ENCODE results near the gene NMUR2.

The NMUR2 gene

GRCh38 chr5:152367554-152367953 lies 37.5 kb downstream of the NMUR2 start:
- TF ChIP-seq, protein P1, sequence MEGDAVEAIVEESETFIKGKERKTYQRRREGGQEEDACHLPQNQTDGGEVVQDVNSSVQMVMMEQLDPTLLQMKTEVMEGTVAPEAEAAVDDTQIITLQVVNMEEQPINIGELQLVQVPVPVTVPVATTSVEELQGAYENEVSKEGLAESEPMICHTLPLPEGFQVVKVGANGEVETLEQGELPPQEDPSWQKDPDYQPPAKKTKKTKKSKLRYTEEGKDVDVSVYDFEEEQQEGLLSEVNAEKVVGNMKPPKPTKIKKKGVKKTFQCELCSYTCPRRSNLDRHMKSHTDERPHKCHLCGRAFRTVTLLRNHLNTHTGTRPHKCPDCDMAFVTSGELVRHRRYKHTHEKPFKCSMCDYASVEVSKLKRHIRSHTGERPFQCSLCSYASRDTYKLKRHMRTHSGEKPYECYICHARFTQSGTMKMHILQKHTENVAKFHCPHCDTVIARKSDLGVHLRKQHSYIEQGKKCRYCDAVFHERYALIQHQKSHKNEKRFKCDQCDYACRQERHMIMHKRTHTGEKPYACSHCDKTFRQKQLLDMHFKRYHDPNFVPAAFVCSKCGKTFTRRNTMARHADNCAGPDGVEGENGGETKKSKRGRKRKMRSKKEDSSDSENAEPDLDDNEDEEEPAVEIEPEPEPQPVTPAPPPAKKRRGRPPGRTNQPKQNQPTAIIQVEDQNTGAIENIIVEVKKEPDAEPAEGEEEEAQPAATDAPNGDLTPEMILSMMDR (IDR thresholded peaks at IDR 0.05; ENCODE audit: unreplicated experiment in 3 of 3): no peak
- Mint-ChIP-seq H3K27ac (no peak overlapping the region), H3K4me1 (no peaks in the 10 kb centered on the region), H3K27me3 (ENCODE audit: low read depth) (no peaks in the 10 kb centered on the region), H3K4me3 (no peak overlapping the region), H3K36me3 (ENCODE audit: low read depth) (no peaks in the 10 kb centered on the region), H3K9me3 (no peaks in the 10 kb centered on the region)

GRCh38 chr5:152366716-152367115 lies 38.4 kb downstream of the NMUR2 start:
- no peaks in the 10 kb centered on the region for H3K36me3 Mint-ChIP-seq (ENCODE audit: low read depth)
- no peaks in the 10 kb centered on the region for H3K4me1 Mint-ChIP-seq
- no peak overlapping the region for H3K4me3 Mint-ChIP-seq
- no peaks in the 10 kb centered on the region for H3K9me3 Mint-ChIP-seq
- TF ChIP-seq, protein P1 (IDR thresholded peaks at IDR 0.05; ENCODE audit: unreplicated experiment in 3 of 3): no peak
- no peaks in the 10 kb centered on the region for H3K27me3 Mint-ChIP-seq (ENCODE audit: low read depth)
- H3K27ac Mint-ChIP-seq: no peak overlapping the region

DNA sequence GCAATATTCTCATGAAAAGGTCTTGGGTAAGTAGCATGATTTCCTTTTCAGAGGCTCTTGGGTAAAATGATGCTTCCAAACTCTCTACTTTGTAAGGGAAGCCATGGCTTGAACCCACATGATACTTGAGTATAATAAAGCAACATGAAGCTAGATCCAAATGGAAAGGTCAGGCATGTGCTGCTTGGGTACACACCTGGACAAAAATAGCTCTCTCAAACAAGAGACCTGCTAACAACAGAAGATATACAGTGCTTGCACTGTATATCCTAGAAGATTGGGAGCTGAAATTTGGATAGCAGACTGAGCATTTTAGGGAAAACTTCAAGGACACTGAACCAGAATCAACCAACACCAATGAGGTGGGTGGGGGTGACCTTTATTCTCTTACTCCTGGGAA lies 40.2 kb downstream of the NMUR2 start:
- H3K27ac Mint-ChIP-seq: no peak overlapping the region
- H3K36me3 Mint-ChIP-seq (ENCODE audit: low read depth): no peaks in the 10 kb centered on the region
- H3K4me3 Mint-ChIP-seq: no peak overlapping the region
- H3K27me3 Mint-ChIP-seq (ENCODE audit: low read depth): no peaks in the 10 kb centered on the region
- no peaks in the 10 kb centered on the region for H3K9me3 Mint-ChIP-seq
- TF ChIP-seq, protein P1 (IDR thresholded peaks at IDR 0.05; ENCODE audit: unreplicated experiment in 3 of 3): no peak
- peaks cover 10% of the 10 kb centered on the region for H3K4me1 Mint-ChIP-seq

DNA sequence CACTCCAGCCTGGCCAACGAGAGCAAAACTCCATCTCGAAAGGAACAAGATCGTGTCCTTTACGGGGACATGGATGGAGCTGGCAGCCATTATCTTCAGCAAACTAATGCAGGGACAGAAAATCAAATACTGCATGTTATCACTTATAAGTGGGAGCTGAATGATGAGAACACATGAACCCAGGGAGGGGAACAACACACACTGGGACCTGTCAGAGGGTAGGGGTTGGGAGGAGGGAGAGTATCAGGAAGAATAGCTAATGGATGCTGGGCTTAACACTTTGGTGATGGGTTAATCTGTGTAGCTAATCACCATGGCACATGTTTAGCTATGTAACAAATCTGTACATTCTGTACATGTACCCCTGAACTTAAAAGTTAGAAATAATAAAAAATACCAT lies 40.9 kb downstream of the NMUR2 start:
- no peak overlapping the region for H3K27ac Mint-ChIP-seq
- no peaks in the 10 kb centered on the region for H3K36me3 Mint-ChIP-seq (ENCODE audit: low read depth)
- peaks cover 15% of the 10 kb centered on the region for H3K4me1 Mint-ChIP-seq
- H3K4me3 Mint-ChIP-seq: no peak overlapping the region
- no peaks in the 10 kb centered on the region for H3K27me3 Mint-ChIP-seq (ENCODE audit: low read depth)
- no peaks in the 10 kb centered on the region for H3K9me3 Mint-ChIP-seq
- TF ChIP-seq, protein P1 (IDR thresholded peaks at IDR 0.05; ENCODE audit: unreplicated experiment in 3 of 3): no peak

GRCh38 chr5:152358861-152359568 lies 46.1 kb downstream of the NMUR2 start:
- TF ChIP-seq, protein P1 (IDR thresholded peaks at IDR 0.05; ENCODE audit: unreplicated experiment in 3 of 3): no peak
- H3K36me3 Mint-ChIP-seq (ENCODE audit: low read depth): no peaks in the 10 kb centered on the region
- no peaks in the 10 kb centered on the region for H3K27me3 Mint-ChIP-seq (ENCODE audit: low read depth)
- peak overlapping the region in 1 of 3 experiments; percentile 4 for H3K4me3 Mint-ChIP-seq
- H3K4me1 Mint-ChIP-seq: peaks cover 28% of the 10 kb centered on the region
- peak overlapping the region; percentile 56 to 79 (median 64) for H3K27ac Mint-ChIP-seq
- H3K9me3 Mint-ChIP-seq: no peaks in the 10 kb centered on the region

DNA sequence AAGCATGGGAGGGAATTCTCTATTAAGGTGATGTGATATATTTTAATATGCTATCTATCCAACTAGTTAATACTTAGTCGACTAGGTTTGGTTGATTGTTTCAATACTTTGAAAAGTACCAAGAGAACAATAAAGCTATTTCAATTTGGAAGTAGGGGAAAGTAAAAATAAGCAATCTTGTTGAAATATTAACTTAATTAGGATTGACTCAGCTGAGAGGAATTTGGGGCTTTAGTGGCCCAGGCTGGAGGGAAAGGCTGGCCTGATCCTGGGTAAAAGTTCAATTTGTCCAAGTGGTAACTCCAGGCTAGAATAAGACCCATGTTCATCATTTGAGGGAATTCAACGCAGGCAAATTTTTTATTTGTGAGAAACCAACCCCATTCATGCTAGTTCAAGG lies 48.6 kb downstream of the NMUR2 start:
- no peaks in the 10 kb centered on the region for H3K27me3 Mint-ChIP-seq (ENCODE audit: low read depth)
- no peak overlapping the region for H3K4me3 Mint-ChIP-seq
- no peak overlapping the region for H3K27ac Mint-ChIP-seq
- no peaks in the 10 kb centered on the region for H3K36me3 Mint-ChIP-seq (ENCODE audit: low read depth)
- no peaks in the 10 kb centered on the region for H3K9me3 Mint-ChIP-seq
- TF ChIP-seq, protein P1 (IDR thresholded peaks at IDR 0.05; ENCODE audit: unreplicated experiment in 3 of 3): no peak
- H3K4me1 Mint-ChIP-seq: peaks cover 32% of the 10 kb centered on the region

All from nephron (organoid).